Mucosa of descending colon (tissue), 3 donors: ENCODE measurements around the gene UBLCP1. TPM values are rescaled to one million over a fixed set of nuclear protein-coding genes. Genes with fewer than 3 reads are reported as not detected.

Experiments
- ATAC-seq: fragments of 200-7000 bp; cut with Tn5 transposase; one replicate; pipeline ENCODE4 v1.9.1; 2020; ENCODE audit warnings: mild to moderate bottlenecking, moderate library complexity
- DNase-seq, 3 donors: peaks; one replicate each; pipeline ENCODE4 v3.0.0-alpha.2; 2020
- H3K36me3 ChIP-seq: fragments of 200-600 bp; one replicate; pipeline ENCODE4 v1.8.0; 2021; ENCODE audit warnings: low read depth, mild to moderate bottlenecking
- H3K4me1 ChIP-seq: fragments of 200-600 bp; one replicate; pipeline ENCODE4 v1.8.0; 2021; ENCODE audit warnings: low read depth, mild to moderate bottlenecking
- H3K4me3 ChIP-seq: fragments of 200-600 bp; one replicate; pipeline ENCODE4 v1.8.0; 2021; ENCODE audit warnings: mild to moderate bottlenecking
- H3K9me3 ChIP-seq: fragments of 200-600 bp; one replicate; pipeline ENCODE4 v1.8.0; 2021; ENCODE audit warnings: mild to moderate bottlenecking
- CTCF ChIP-seq: fragments of 200-600 bp; IDR thresholded peaks from one replicate; pipeline ENCODE4 v1.8.0; 2022; ENCODE audit warnings: antibody characterized with exemption, mild to moderate bottlenecking
- intact Hi-C, 2 donors: fragments of 100-400 bp; cut with DNase I in 1 of 2; cut with micrococcal nuclease in 1 of 2; formaldehyde crosslinking; loops; one replicate each; pipeline versions ENCODE4 v1.11.0 to v1.11.1; 2022; cut with DNase I, micrococcal nuclease
- total RNA-seq, 3 donors: library from RNA; stranded (reverse); fragmentation: NEBNext Ultra II Directional in 2 of 3; extraction: Animal tissue kit (Norgen Biotek cat#: 25700) in 2 of 3; gene quantifications; one replicate each; pipeline versions ENCODE4 v1.2.1 to v1.2.4, GENCODE V29; 2021 to 2023
- donor health status: DM: no; HTN: no; CAD: no; lungs with moderate emphysema.
- donor health status: DM: no; HTN: no; CAD: no.
- donor health status: DM: no; HTN: yes; CAD: no.

UBLCP1 gene
- total RNA-seq, 3 donors from 2014 or later: 12.1 to 18.3 (median 17.7) TPM

DNA sequence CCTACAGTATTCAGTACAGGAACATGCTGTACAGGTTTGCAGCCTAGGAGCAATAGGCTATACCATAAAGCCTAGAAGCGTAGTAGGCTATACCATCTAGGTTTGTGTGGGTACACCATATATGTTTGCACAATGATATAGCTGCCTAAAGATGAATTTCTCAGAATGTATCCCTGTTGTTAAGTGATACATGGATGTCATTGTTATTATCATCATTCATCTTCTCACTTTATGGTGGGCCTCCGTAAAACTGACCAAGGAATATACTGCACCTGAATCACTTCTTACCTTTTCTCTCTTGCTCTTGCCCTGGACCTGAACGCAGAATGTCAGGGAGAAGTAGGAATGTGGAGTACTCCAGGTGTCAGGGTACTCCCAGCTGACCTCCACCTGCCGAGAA lies 55.4 kb downstream of the UBLCP1 start:
- no peak for TF ChIP-seq CTCF
- H3K4me1 ChIP-seq: no peaks in the 10 kb centered on the region
- H3K36me3 ChIP-seq: no peaks in the 10 kb centered on the region
- ATAC-seq: no peak
- DNase-seq: no peak
- H3K4me3 ChIP-seq: no peak overlapping the region
- intact Hi-C loops: loop anchor here in 1 of 2 donors (10.0 kb wide), 1 partner anchor 164 kb away; no protein-coding TSS in a partner anchor
- no peaks in the 10 kb centered on the region for H3K9me3 ChIP-seq

DNA sequence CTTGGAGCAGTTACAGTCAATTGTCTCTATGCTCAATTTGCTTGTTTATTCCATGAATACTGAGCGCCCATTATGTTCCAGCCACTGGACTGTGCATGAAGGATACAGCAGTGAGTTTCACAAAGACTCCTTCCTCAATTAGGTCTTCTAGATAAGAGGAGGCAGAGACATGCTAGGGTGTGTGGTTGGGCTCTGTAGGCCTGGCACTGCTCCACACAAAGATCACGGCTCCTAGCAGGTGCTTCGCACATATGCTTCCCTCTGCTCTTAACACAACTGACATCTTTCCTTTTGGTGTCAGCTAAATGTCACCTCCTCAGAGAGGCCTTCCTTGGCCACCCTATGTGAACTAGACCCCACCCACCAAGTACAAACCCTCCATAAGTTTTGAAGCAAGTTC lies 56.3 kb downstream of the UBLCP1 start:
- H3K4me3 ChIP-seq: no peak overlapping the region
- no peaks in the 10 kb centered on the region for H3K9me3 ChIP-seq
- DNase-seq (no peak), ATAC-seq (no peak)
- no peaks in the 10 kb centered on the region for H3K36me3 ChIP-seq
- no peak for TF ChIP-seq CTCF
- intact Hi-C loops: loop anchor here in 1 of 2 donors (10.0 kb wide), 1 partner anchor 165 kb away; no protein-coding TSS in a partner anchor
- H3K4me1 ChIP-seq: no peaks in the 10 kb centered on the region

DNA sequence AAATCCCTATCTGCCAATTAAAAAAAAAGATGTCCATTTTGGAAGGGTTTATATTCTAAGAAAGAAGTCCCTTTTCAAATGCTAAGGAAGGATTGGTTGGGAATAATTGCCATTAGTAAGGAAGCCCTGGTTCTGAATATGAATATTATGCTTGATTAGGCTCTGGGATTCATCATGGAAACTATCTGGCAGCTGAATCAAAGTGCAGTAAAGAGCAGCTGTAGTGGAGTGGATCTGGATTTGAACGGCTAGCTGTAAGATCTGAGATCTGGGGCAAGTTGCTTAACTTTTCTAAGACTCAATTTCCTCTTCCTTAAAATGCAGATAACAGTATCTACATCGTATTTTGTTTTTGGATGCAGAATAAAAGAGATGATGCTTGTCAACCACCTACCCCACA lies 56.7 kb downstream of the UBLCP1 start:
- Histone ChIP-seq H3K9me3 (no peaks in the 10 kb centered on the region), H3K36me3 (no peaks in the 10 kb centered on the region), H3K4me1 (no peaks in the 10 kb centered on the region), H3K4me3 (no peak overlapping the region)
- no peak for TF ChIP-seq CTCF
- DNase-seq (no peak), ATAC-seq (no peak)
- intact Hi-C loops: loop anchor here in 1 of 2 donors (10.0 kb wide), 1 partner anchor 165 kb away; no protein-coding TSS in a partner anchor

- DNase-seq: no peak
- H3K4me3 ChIP-seq: no peak overlapping the region
- H3K4me1 ChIP-seq: no peaks in the 10 kb centered on the region
- intact Hi-C loops: no loop called here
- no peak for ATAC-seq
- no peaks in the 10 kb centered on the region for H3K36me3 ChIP-seq
- no peak for TF ChIP-seq CTCF
- H3K9me3 ChIP-seq: no peaks in the 10 kb centered on the region
Observed at GRCh38 chr5:159322180-159322579, 59.1 kb downstream of the UBLCP1 start.

GRCh38 chr5:159324102-159324755 lies 61.1 kb downstream of the UBLCP1 start:
- no peaks in the 10 kb centered on the region for H3K36me3 ChIP-seq
- DNase-seq (no peak), ATAC-seq (no peak)
- H3K9me3 ChIP-seq: no peaks in the 10 kb centered on the region
- TF ChIP-seq CTCF: no peak
- H3K4me3 ChIP-seq: no peak overlapping the region
- intact Hi-C loops: no loop called here
- H3K4me1 ChIP-seq: no peaks in the 10 kb centered on the region
